ENCODE data around the gene KIFC3.
"Not testable (repeated sequence)": the region's sequence is repeated elsewhere in the genome, so short reads cannot be mapped to it uniquely, and the experiment has no call there.

DNA sequence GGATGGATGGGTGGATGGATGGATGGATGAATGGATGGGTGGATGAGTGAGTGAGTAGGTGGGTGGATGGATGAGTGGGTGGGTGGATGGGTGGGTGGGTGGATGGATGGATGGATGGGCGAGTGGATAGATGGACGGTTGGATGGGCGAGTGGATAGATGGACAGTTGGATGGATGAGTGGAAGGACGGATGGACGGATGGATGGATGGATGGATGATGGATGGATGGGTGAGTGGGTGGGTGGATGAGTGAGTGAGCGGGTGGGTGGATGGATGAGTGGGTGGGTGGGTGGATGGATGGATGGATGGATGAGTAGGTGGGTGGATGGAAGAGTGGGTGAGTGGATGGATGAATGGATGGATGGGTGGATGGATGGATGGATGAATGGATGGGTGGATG lies 72.4 kb downstream of the KIFC3 start:
- TF ChIP-seq, protein P1, sequence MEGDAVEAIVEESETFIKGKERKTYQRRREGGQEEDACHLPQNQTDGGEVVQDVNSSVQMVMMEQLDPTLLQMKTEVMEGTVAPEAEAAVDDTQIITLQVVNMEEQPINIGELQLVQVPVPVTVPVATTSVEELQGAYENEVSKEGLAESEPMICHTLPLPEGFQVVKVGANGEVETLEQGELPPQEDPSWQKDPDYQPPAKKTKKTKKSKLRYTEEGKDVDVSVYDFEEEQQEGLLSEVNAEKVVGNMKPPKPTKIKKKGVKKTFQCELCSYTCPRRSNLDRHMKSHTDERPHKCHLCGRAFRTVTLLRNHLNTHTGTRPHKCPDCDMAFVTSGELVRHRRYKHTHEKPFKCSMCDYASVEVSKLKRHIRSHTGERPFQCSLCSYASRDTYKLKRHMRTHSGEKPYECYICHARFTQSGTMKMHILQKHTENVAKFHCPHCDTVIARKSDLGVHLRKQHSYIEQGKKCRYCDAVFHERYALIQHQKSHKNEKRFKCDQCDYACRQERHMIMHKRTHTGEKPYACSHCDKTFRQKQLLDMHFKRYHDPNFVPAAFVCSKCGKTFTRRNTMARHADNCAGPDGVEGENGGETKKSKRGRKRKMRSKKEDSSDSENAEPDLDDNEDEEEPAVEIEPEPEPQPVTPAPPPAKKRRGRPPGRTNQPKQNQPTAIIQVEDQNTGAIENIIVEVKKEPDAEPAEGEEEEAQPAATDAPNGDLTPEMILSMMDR (IDR thresholded peaks at IDR 0.05): not testable (repeated sequence)
- not testable (repeated sequence) for TF ChIP-seq POLR2A (IDR thresholded peaks at IDR 0.05)

All from heart left ventricle (tissue), 13 donors.